Esophagus (tissue), 2 donors: ENCODE data around the gene F10. TPM values are rescaled to one million over a fixed set of nuclear protein-coding genes. Genes with fewer than 3 reads are reported as not detected.
"Not testable (repeated sequence)": the region's sequence is repeated elsewhere in the genome, so short reads cannot be mapped to it uniquely, and the experiment has no call there.

Experiments
- H3K27ac ChIP-seq, 2 donors: one replicate each; pipeline ENCODE4 v1.5.1; 2013; ENCODE audit warnings: low read depth in 2 of 2, mild to moderate bottlenecking in 2 of 2, inconsistent platforms in 1 of 2, low read length in 1 of 2, moderate library complexity in 1 of 2
- H3K27me3 ChIP-seq, 2 donors: one replicate each; pipeline ENCODE4 v1.6.1; 2013; ENCODE audit warnings: low read length in 2 of 2, control low read depth in 1 of 2, mild to moderate bottlenecking in 1 of 2; ENCODE audit not compliant: insufficient read depth in 2 of 2, control insufficient read depth in 1 of 2
- H3K36me3 ChIP-seq, 2 donors: one replicate each; pipeline ENCODE4 v1.6.1; 2013; ENCODE audit warnings: low read length in 1 of 2; ENCODE audit not compliant: control insufficient read depth in 2 of 2, insufficient read depth in 2 of 2
- H3K4me1 ChIP-seq, 2 donors: one replicate each; pipeline ENCODE4 v1.6.1; 2013; ENCODE audit warnings: low read length in 1 of 2; ENCODE audit not compliant: control insufficient read depth in 2 of 2, insufficient read depth in 2 of 2
- H3K4me3 ChIP-seq, 2 donors: one replicate each; pipeline ENCODE4 v1.5.1; 2013; ENCODE audit warnings: low read length in 2 of 2, mild to moderate bottlenecking in 2 of 2, low read depth in 1 of 2, moderate library complexity in 1 of 2
- H3K9me3 ChIP-seq, 2 donors: one replicate each; pipeline ENCODE4 v1.6.1; 2013; ENCODE audit warnings: mild to moderate bottlenecking in 2 of 2, low read depth in 1 of 2, low read length in 1 of 2, moderate library complexity in 1 of 2; ENCODE audit not compliant: control insufficient read depth in 2 of 2, insufficient read depth in 1 of 2
- WGBS, 2 donors: extraction: QIAGEN DNeasy Blood & Tissue Kit; methylation state at CpG; one replicate each; pipeline ENCODE4 v1.1.7; 2013; 5-methylcytosine and 5-hydroxymethylcytosine counted together
- polyA plus RNA-seq, 2 donors: library from polyadenylated mRNA; stranded (reverse); fragments of 200-250 nt; gene quantifications; one replicate each; pipeline ENCODE4 v1.2.3, GENCODE V29; 2013
- donor health status: healthy with polysubstance abuse.
- donor health status: Bipolar disorder and iron deficiency.

Gene F10
- polyA plus RNA-seq, 2 donors = 1.6 to 4.5 TPM

GRCh38 chr13:113078902-113079780 lies 43.5 kb upstream of the F10 start:
- Histone ChIP-seq H3K4me3 (no peak overlapping the region), H3K36me3 (peaks cover 0 to 35% of the 10 kb centered on the region in 2 donors), H3K27me3 (no peaks in the 10 kb centered on the region), H3K4me1 (peaks cover 0 to 2% of the 10 kb centered on the region in 2 donors), H3K9me3 (no peaks in the 10 kb centered on the region), H3K27ac (no peak overlapping the region)
- WGBS, 2 donors = 80% methylated on average over 27 of the region's 27 CpGs

GRCh38 chr13:113079781-113080080 lies 42.9 kb upstream of the F10 start:
- not testable (repeated sequence) for H3K4me3 ChIP-seq

GRCh38 chr13:113080361-113080831 lies 42.2 kb upstream of the F10 start:
- 87 to 90% methylated on average over 18 of the region's 18 CpGs for WGBS, 2 donors
- Histone ChIP-seq H3K4me1 (peaks cover 0 to 2% of the 10 kb centered on the region in 2 donors), H3K36me3 (peaks cover 0 to 30% of the 10 kb centered on the region in 2 donors), H3K27ac (no peak overlapping the region), H3K9me3 (no peaks in the 10 kb centered on the region), H3K27me3 (no peaks in the 10 kb centered on the region), H3K4me3 (no peak overlapping the region)

More at GRCh38 chr13:113079781-113080080, 42.9 kb upstream of the F10 start:
- not testable (repeated sequence) for H3K4me1 ChIP-seq, H3K27me3 ChIP-seq, H3K27ac ChIP-seq, H3K9me3 ChIP-seq
- peaks cover 0 to 31% of the 10 kb centered on the region in 2 donors for H3K36me3 ChIP-seq
- 71 to 80% methylated on average over 6 to 8 of the region's 9 CpGs for WGBS, 2 donors

GRCh38 chr13:113080901-113081521 lies 41.6 kb upstream of the F10 start:
- Histone ChIP-seq H3K4me3 (no peak overlapping the region), H3K27ac (no peak overlapping the region), H3K36me3 (peaks cover 0 to 24% of the 10 kb centered on the region in 2 donors), H3K27me3 (no peaks in the 10 kb centered on the region), H3K4me1 (peaks cover 0 to 2% of the 10 kb centered on the region in 2 donors), H3K9me3 (no peaks in the 10 kb centered on the region)
- WGBS, 2 donors = 81 to 88% methylated on average over 19 to 25 of the region's 25 CpGs

- Histone ChIP-seq H3K9me3 (no peaks in the 10 kb centered on the region), H3K27ac (no peak overlapping the region), H3K4me3 (no peak overlapping the region), H3K27me3 (no peaks in the 10 kb centered on the region), H3K4me1 (peaks cover 0 to 2% of the 10 kb centered on the region in 2 donors), H3K36me3 (peaks cover 0 to 19% of the 10 kb centered on the region in 2 donors)
- 82 to 86% methylated on average over 26 of the region's 26 CpGs for WGBS, 2 donors
Measured at GRCh38 chr13:113082198-113083021, 40.2 kb upstream of the F10 start.

GRCh38 chr13:113083022-113083373 lies 39.6 kb upstream of the F10 start:
- H3K36me3 ChIP-seq = peaks cover 0 to 22% of the 10 kb centered on the region in 2 donors
- peaks cover 0 to 2% of the 10 kb centered on the region in 2 donors for H3K4me1 ChIP-seq
- no peaks in the 10 kb centered on the region for H3K9me3 ChIP-seq
- no peaks in the 10 kb centered on the region for H3K27me3 ChIP-seq
- H3K4me3 ChIP-seq = no peak overlapping the region
- WGBS, 2 donors = 85 to 88% methylated on average over 10 of the region's 10 CpGs
- no peak overlapping the region for H3K27ac ChIP-seq

GRCh38 chr13:113083402-113084061 lies 39.1 kb upstream of the F10 start:
- WGBS, 2 donors = 46 to 50% methylated on average over 18 of the region's 18 CpGs

GRCh38 chr13:113084094-113084942 lies 38.3 kb upstream of the F10 start:
- Histone ChIP-seq H3K27me3 (no peaks in the 10 kb centered on the region), H3K27ac (no peak overlapping the region), H3K9me3 (no peaks in the 10 kb centered on the region), H3K36me3 (peaks cover 0 to 19% of the 10 kb centered on the region in 2 donors), H3K4me1 (peaks cover 0 to 2% of the 10 kb centered on the region in 2 donors), H3K4me3 (no peak overlapping the region)
- WGBS, 2 donors = 94 to 95% methylated on average over 25 of the region's 25 CpGs

More at GRCh38 chr13:113083402-113084061, 39.1 kb upstream of the F10 start:
- Histone ChIP-seq H3K36me3 (peaks cover 0 to 22% of the 10 kb centered on the region in 2 donors), H3K27ac (no peak overlapping the region), H3K4me3 (no peak overlapping the region), H3K9me3 (no peaks in the 10 kb centered on the region), H3K4me1 (peaks cover 0 to 2% of the 10 kb centered on the region in 2 donors), H3K27me3 (no peaks in the 10 kb centered on the region)
